Stimulated activated CD8-positive, alpha-beta memory T cell treated with anti-CD3 and anti-CD28 coated beads, Interleukin-7, amount 100 ng/mL, for 48 hours (primary cell): ENCODE measurements around the gene NWD2.
"Not testable (repeated sequence)": the region's sequence is repeated elsewhere in the genome, so short reads cannot be mapped to it uniquely, and the experiment has no call there.

Experiments used
- DNase-seq, 2 donors: peaks; one replicate each; pipeline ENCODE4 v3.0.0-alpha.2; 2020; ENCODE audit warnings: low read depth in 1 of 2; ENCODE audit errors: extremely low read depth in 1 of 2

Gene NWD2

DNA sequence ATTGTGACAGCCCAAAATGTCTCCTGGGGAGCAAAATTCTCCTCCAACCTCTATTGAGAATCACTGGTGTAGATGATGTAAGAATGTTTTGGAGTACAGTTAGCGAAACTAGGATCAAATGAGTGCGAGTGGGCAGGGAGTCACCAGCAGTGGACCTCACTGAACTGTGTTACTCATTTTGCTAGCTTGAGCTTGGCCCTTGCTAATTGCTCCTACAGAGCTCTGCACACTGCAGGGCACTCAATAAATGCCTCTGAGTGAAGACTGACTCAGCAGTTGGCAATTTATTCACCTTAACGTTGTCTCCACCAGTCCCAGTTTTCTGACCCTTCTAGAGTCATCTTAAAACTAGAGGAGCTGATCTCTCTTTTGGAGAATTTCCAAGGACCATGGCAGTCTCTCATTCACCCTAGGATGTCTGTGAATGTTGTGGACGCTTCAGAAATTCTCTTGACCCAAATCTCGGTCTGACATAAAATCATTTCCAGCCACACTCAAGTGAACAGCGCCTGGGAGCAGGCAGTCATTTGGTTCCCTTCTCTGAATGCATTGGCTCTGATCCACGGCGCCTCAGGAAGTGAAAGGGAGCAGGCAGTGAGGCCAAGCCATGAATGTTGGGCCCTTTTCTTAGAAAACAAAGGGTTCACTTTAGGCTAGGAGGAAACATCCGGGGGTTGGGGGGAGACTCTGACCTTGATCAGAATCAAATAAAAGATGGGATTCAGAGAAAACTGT is 148.1 kb downstream of the NWD2 start:
- DNase-seq: no peak

DNA sequence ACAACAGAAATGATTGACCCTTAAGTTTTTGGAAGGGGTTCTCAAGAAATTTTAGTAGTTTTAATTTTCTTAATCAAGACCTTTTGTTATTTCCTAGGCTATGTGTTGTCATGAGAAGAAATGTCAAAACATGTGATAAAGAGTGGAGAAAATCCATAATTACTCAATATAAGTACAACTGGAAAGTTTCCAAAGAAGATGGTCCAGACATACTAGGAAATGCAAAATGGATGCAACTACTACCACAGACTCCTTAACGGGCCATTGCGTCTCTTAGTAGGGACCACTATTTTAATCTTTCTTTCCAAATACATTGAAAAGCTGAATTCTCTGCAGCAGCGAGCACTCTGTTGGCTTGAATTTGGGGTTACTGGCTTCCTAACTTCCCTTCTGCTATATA is 148.8 kb downstream of the NWD2 start:
- no peak for DNase-seq

DNA sequence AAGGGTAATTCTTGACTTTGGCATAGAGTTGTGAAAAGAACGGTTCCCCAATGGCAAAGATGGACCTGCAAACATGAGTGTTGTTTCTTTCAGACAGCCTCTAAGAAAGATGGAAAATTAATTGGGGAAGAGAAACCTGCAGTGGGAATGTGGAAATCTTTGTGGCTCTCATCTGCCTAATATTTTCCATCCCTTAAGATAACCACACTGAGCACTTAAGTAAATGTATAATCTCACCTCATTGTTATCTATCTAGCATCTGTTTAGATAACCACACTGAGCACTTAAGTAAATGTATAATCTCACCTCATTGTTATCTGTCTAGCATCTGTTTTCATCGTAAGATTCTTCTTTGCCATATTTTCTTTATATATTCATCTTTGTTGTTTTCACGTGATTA is 149.3 kb downstream of the NWD2 start:
- no peak for DNase-seq

DNA sequence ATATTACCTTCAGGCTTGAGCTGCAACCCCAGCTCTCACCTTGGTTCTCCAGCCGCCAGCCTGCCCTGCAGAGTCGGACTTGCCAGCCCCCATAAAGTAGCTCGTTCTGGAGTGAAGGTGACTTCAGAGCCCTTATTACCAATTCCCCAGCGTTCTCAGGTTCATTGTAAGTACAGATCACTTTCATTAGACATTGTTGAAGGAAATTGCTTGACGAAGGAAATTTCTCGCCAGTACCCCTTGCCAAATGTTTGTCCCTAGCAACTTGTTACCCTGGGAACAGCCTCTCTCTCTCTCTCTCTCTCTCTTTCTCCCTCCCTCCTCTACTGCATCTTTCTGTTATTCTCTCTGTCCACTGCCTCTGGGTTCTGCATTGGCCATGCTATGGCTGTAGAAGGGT is 153.0 kb downstream of the NWD2 start:
- DNase-seq: no peak

DNA sequence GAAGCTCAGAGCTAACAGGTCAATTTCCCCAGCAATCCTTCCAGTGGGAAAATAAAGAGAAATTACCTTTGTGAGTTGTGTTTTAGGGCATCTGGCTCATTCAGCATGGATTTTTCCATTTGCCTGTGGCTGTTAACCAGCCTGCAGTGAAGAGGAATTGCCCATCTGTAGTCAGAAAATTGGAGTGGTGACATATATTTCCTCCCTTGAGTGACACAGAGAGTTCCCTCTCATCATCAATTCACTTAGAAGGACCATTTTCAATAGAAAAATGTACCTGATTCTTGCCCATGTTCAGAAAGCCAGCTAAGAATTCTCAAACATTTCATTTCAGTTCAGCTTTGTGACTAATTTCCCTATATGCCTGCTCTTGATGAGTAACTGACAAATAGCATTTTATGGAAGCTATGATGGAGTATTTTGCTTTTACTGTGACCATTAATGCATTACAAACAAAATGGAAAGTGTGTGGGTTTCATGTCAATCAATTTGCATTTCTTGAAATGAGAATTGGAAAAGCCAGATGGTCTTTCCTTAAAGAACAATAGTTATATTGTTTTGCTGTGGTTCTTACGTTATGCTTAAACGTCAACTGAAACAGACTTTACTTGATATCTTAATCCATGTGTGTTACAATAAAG is 155.8 kb downstream of the NWD2 start:
- no peak for DNase-seq

DNA sequence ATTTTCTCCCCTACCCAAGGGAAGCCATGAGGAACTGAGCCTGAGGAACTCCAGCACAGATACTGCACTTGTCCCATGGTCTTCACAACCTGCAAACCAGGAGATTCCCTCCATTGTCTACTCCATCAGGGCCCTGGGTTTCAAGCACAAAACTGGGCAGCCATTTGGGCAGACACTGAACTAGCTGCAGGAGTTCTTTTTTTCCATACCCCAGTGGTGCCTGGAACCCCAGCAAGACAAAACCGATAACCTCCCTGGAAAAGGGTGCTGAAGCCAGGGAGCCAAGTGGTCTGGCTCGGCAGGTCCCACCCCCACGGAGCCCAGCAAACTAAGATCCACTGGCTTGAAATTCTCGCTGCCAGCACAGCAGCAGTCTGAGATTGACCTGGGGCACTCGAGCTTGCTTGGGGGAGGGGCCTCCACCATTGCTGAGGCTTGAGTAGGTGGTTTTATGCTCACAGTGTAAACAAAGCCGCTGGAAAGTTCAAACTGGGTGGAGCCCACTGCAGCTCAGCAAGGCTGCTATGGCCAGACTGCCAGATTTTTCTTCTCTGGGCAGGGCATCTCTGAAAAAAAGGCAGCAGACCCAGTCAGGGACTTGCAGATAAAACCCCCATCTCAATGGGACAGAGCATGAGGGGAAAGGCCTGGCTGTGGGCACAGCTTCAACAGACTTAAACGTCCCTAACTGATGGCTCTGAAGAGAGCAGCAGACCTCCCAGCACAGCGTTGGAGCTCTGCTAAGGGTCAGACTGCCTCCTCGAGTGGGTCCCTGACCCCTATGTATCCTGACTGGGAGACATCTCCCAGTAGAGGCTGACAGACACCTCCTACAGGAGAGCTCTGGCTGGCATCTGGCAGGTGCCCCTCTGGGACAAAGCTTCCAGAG is 163.6 kb downstream of the NWD2 start:
- DNase-seq: not testable (repeated sequence)

DNA sequence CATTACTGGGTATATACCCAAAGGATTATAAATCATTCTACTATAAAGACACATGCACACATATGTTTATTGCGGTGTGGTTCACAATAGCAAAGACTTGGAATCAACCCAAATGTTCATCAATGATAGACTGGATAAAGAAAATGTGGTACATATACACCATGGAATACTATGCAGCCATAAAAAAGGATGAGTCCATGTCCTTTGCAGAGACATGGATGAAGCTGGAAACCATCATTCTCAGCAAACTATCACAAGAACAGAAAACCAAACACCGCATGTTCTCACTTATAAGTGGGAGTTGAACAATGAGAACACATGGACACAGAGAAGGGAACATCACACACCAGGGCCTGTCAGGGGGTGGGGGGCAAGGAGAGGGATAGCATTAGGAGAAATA is 169.1 kb downstream of the NWD2 start:
- not testable (repeated sequence) for DNase-seq

DNA sequence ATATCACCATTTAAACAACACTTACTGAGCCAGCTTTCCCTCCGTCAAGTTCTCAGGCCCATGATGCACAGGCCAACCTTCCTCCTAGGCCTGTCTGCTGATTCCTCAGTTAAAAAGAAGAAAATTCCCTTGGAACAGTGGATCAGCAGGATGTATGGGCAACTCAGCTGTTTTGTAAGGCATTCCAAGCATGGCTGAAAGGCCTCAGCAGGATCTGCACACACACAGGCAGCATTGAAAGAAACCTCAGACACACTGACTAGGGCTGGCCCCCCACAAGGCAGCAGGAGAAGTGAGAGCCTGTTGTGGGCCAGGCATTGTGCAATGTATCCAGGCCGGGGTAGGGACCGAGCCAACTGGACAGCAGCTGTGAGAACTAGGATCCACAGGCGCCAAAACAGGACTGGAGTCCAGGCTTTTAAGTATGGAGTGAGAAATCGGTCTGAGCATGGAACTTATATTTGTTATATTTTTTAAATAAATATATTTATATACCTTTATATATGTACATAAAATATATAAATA is 171.4 kb downstream of the NWD2 start:
- no peak for DNase-seq

DNA sequence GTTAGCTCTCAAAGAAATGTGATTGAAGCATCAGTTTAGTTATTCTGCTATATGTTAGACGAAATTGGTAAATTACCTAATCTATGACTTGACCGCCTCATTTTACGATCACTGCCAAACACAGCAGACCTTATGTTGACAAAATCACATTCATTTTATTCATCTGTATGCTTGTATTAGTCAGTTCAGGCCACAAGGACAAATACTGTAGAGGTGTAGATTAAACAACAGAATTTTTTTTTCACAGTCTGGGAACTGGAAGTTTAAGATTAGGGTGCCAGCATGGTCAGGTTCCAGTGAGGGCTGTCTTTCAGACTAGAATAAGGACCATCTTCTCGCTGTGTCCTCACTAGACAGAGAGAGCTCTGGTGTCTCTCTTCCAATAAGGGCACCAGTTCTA is 177.1 kb downstream of the NWD2 start:
- DNase-seq: no peak

DNA sequence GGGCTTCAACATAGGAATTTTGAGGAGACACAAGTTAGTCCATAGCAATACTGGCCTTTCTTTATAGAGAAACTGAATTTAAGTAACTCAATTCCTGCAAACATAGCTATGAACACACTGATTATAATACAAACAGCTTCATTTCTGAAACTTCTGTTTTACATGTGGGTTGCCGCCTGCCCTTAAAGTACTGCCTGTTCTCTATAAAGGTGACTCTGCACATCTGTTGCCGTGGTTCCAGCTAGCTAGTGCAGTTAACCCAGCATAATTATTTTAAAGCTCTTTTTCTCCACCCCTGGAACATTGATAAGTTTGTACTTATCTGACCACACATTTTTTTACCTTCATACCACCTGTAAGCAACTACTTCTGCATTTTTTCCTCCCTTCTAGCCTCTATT is 177.6 kb downstream of the NWD2 start:
- no peak for DNase-seq

DNA sequence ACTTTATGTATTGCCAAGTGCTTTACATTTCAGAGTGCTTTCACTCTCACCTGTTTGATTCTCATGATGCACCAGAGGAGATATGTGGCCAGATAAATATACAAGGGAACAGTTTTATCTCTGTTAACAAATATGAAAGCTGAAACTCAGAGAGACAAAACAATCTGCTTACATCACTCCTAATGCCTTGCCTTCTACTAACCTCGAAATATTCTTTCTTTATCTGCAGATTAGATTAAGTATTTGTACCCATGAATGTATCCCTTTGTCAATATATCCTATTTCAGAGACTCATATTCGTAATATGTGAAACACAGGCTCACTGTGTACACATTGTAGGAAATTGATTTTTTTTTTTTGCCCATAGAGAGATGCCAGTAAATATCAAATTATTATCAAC is 178.1 kb downstream of the NWD2 start:
- DNase-seq: no peak

DNA sequence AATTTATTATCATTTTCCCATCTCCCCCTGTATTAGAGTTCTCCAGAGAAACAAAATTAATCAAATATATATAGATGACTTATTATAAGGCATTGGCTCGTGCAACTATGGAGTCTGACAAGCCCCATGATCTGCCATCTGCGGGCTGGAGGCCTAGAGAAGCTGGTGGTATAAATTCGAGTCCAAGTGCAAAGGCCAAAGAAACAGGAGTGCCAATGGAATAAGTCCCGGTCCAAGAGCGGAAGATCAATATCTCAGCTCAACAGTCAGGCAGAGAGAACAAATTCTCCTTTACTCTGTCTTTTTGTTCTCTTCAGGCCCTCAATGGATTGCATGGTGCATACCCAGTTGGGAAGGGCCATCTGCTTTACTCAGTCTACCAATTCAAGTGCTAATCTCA is 178.8 kb downstream of the NWD2 start:
- DNase-seq: no peak

DNA sequence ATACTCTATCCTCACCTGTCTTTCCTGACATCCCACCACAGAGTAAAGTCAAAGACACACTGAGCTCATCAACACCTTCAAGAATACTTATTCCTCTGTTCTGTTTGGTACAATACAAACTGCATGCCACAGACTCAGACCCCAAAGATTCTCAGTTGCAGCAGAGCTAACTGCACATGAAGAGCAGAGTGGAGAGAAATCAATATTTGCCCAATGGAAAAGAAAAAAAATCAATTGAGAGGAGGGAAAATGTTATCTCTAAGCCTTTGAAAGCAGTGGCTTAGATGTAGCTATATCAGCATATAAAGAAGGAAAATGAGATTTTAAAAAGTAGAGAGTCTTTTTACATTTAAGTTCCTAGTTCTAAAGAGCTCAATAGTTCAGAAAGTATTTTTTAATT is 180.2 kb downstream of the NWD2 start:
- DNase-seq: no peak

DNA sequence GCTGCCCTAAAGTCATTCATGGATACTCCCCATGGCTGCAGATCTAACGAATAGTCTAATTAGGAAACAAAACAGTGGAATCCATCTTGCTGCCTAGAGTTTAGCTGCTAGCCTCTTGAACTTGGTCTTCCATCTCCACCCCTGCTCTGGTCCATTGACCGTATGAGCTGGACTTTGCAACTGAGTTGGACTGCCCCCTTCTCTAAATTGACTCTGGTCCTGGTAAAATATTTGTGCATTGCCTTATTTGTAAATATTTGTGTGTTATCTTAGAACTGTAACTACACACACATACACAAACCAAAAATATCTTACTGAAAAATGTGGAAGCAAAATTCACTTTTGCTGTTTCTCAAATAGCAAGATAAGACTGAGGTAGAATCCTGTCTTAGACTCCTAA is 181.3 kb downstream of the NWD2 start:
- no peak for DNase-seq

DNA sequence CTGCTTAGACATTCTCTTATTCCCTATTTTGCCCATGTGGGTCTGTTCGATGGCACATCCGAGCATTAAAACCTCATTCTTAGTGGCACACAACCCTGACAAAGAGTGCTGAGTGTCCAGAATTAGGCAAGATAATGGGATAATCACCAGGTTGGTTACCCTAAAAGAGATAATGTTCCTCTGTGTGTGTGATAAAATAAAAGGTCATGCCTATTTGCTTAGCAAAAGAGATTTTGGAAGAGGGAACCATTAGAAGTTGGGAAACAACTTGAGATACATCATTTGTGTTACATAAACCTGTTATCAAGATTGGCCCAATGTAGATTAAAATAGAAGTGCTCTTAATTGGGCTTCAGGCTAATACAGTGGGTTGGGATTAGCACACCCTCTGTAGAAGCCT is 182.7 kb downstream of the NWD2 start:
- no peak for DNase-seq

DNA sequence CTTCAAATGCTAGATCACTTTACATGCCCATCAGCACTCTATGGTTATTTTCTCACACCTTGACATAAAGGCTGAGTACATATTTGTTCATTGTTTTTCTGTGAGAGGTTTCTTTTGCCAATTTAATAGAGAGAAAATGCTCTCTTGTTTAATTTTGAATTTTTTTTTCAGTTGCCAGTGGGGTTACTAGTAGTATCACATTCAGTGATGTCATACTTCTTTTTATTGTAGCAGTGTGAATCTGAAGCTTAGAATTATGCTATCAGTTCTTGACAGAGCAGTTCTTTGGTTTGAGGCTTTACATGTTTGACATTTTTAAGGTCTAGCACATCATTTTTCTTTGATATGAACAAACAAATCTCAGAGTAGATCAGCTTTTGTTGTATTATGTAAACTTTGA is 185.4 kb downstream of the NWD2 start:
- DNase-seq: no peak

DNA sequence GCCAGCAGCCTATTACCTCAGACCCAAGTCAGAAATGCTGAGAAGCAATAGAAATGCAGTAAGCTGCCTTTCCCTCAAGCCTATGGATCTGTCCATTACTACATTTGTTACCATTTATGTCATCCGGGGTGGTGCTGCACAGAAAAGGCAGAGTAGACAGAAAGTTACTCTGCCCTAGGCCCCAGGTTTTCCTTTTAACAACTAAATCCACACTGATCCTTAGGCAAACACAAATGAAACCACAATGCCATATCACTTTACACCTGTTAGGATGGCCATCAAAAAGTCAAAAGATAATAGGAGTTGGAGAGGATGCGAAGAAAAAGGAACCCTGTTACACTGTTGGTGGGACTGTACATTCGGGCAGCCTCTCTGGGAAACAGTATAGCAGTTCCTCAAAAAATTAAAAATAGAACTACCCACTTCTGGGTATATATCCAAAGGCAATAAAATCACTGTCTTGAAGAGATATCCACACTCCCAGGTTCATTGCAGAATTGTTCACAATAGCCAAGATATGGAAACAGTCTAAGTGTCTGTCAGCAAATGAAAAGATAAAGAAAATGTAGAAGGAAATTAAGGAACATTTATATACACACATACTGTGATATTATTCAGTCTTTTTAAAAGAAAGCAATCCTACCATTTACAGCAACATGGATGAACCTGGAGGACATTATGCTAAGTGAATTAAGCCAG is 186.3 kb downstream of the NWD2 start:
- DNase-seq: no peak

DNA sequence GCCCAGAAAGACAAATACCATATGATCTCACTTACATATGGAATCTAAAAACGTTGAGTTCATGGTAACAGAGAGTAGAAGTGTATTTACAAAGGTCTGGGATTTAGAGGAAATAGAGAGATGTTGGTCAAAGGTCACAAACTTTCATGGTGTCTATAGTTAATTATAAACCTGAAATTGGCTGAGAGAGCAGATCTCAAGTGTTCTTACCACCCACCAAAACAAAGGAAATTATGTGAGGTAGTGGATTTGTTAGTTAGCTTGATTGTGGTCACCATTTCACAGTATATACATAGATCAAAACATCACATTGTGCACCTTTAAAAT is 186.8 kb downstream of the NWD2 start:
- no peak for DNase-seq

DNA sequence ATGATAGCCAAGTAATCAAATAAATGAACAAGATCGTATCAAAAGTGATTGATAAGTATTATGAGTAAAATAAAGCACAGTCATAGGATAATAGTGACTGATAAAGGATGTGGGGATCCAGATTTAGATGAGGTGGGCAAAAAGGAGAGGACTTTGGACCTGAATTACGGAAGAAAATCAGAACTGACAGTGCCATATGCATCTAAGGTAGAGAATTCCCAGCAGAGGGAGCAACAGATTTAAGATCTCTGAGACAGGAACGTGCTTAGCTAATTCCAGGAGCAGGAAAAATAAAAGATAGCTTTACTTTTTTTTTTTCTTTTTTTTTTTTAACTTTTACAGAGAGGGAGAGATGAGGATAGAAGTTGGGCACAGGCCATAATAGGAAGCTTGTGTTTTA is 189.9 kb downstream of the NWD2 start:
- no peak for DNase-seq

DNA sequence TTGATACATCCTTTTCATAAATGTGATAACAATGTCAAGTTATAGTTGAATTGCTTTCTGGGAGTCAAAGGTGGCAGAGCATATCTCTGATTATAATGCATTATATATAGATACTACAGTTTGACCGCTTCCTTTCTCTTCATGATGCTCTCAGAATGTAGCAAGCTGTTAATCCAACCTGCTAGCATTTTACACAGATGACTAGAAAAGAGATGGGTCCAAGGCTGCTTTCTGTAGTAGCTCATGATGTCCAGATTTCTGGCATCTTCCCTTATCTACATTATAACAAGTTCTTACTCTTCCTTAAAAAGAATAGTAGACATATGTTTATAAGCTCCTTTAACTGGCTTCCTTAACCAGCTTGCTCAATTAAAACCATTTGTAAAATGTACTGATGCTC is 192.0 kb downstream of the NWD2 start:
- no peak for DNase-seq

DNA sequence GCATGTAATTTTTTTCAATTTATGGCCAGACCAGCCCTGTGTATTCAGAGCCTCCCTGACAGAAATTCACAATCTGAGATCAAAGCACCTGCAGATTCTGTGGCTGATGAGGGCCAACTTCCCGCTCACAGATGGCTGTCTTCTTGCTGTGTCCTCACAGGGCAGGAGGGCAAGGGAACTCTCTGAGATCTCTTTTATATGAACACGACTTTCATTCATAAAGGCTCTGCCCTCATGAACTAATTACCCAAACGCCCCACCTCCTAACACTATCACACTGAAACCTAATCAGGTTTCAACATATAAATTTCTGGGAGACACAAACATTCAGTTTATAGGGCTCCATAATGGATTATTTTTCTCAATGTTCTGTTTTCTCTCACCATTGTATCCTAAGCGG is 192.6 kb downstream of the NWD2 start:
- no peak for DNase-seq
